ES-I3 (cell line): Measurements from ENCODE around the gene RAB15.

Experiments
- H3K36me3 ChIP-seq: 2 replicates; pipeline ENCODE4 v1.6.1; 2013; ENCODE audit warnings: mild to moderate bottlenecking, low read length, control low read depth, moderate library complexity; ENCODE audit not compliant: insufficient read depth
- H3K4me1 ChIP-seq: 2 replicates; pipeline ENCODE4 v1.6.1; 2013; ENCODE audit warnings: mild to moderate bottlenecking, control low read depth, low read length; ENCODE audit not compliant: insufficient read depth
- H3K9ac ChIP-seq: 2 replicates; pipeline ENCODE4 v1.6.1; 2013; ENCODE audit warnings: low read depth, mild to moderate bottlenecking, low read length, moderate library complexity
- H3K9me3 ChIP-seq: 2 replicates; pipeline ENCODE4 v1.6.1; 2013; ENCODE audit warnings: mild to moderate bottlenecking, low read length, moderate library complexity; ENCODE audit not compliant: control insufficient read depth, insufficient read depth

RAB15 gene

DNA sequence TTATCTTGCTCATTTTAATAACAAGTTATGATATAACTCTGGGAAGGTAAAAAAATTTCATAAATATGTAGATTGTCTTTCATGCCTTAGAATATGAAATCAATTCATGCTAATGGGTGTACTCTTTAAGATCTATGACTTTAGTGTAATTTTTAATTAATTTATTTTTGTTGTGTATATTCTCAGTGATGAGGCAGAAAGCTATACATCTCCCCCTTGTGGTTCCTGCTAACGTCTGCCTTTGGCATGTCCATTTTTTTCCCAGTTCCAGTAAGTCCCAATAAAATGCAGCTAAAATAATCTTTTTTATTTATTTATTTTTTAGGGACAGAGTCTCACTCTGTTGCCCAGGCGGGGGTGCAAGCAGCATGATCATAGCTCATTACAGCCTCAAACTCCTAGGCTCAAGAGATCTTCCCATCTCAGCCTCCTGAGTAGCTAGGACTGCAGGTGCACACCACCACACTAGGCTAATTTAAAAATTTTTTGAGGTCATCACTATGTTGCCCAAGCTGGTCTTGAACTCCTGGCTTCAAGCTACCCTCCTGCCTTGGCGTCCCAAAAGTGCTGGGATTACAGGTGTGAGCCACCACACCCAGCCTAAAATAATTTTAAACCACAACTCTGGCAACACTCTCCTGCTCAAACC, 61.2 kb downstream of the RAB15 start:
- H3K9me3 ChIP-seq: no peaks in the 10 kb centered on the region
- H3K9ac ChIP-seq: no peak overlapping the region
- H3K4me1 ChIP-seq: peaks cover 4% of the 10 kb centered on the region; the same call in 1 of the 2 replicates
- no peaks in the 10 kb centered on the region for H3K36me3 ChIP-seq

DNA sequence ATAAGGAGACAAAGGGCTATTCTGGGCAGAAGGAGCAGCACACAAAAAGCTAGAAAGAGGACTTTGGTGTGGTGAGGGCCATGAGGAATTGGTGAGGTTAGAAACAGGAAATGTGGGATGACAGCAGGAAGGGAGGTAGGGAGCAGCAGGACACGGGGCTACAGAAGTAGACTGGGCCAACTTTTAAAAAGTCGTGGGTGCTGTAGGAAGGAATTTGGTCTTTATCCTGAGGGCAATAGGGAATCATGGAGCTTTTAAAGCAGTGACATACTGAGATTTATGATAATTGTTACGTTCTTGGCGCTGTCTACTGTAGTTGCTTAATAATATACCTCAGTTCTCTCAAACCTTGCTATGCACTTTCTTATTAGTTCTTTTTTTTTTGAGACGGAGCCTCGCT, 66.1 kb downstream of the RAB15 start:
- Histone ChIP-seq H3K9ac (no peak overlapping the region), H3K36me3 (no peaks in the 10 kb centered on the region), H3K9me3 (no peaks in the 10 kb centered on the region), H3K4me1 (no peaks in the 10 kb centered on the region)

DNA sequence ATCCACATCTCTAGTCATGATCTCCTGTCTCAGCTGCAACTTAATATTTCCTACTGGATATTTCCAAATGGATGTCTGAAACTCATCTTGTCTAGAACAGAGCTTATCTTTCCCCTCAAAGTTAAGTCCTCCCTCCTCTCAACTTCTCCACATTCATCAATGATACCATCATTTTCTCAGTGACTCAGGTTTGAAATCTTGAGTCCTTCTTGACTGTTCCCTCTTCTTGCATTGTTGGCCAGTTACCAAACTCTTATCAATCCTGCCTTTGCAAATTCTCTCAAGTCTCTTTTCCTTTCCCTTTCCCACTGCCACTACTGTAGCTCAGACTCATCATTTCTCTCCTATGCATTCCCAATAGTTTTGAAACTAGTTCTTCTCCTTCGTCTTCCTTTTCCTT, 72.2 kb downstream of the RAB15 start:
- no peaks in the 10 kb centered on the region for H3K4me1 ChIP-seq
- H3K36me3 ChIP-seq: no peaks in the 10 kb centered on the region
- H3K9ac ChIP-seq: no peak overlapping the region
- H3K9me3 ChIP-seq: no peaks in the 10 kb centered on the region
